H4 (cell line): Measurements from ENCODE around the gene BAIAP3. TPM values are rescaled to one million over a fixed set of nuclear protein-coding genes. Genes with fewer than 3 reads are reported as not detected.

Experiments used
- DNase-seq: peaks from one replicate; pipeline ENCODE4 v3.0.0-alpha.2; 2015; ENCODE audit warnings: low spot score
- total RNA-seq: library from RNA; depleted of rRNA; stranded (reverse); fragments of >200 nt; shearing (Covaris generic); gene quantifications from 2 replicates; pipeline ENCODE4 v1.2.3, GENCODE V29; 2014; rRNA removed

Gene BAIAP3
- total RNA-seq, 1 experiment from 2014 or later: 0.06 TPM

DNA sequence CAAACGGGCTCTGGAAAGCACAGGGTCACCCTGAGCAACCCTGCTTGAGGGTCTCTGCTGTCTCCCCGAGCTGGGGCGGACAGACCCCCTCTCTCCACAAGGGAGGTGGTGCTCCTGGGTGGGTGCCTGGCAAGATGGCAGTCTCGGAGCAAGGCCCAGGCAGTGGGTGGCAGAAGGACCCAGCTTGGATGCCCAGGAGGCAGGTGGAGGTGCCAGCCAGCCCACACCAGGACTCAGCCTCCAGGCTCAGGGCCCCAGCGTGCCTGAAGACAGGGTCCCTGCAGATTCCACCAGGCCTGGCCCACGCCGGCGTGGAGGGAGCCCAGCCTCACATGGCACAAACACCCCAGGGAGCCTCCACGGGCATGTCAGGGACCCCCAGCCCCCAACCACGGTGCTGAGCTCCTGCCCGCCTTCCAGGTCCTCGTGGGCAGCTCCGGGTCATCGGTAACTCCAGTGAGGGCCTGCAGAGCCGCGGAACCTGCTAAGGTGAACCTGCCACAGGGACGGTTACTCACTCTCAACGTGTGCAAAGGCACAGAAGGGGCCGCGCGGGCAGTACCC is 60.2 kb downstream of the BAIAP3 start:
- DNase-seq: no peak

DNA sequence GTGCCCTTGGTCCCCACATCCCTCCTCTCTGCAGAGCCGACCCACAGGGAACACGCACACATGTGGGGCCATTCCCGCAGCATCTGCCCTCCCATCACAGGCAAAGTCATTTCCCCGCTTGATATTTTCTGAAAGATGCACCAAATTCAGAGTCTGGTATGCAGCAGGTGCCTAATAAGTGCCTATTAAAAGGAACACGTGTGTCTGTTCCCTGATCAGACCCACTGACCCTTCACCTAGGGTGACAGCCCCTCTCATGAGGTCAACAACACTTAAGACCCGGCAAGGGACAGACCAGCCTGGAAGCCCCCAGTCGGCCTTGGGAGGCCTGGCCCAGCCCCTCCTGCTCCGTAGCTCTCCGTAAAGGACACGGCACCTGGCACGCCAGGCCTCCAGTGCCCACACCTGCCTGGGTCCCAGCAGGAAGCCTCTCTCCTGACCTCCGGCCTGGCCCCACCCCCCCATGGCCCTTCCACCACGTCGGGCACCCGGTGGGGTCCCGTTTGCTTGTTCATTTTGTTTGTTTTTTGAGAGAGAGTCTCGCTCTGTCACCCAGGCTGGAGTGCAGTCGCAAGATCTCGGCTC is 61.0 kb downstream of the BAIAP3 start:
- DNase-seq: no peak

DNA sequence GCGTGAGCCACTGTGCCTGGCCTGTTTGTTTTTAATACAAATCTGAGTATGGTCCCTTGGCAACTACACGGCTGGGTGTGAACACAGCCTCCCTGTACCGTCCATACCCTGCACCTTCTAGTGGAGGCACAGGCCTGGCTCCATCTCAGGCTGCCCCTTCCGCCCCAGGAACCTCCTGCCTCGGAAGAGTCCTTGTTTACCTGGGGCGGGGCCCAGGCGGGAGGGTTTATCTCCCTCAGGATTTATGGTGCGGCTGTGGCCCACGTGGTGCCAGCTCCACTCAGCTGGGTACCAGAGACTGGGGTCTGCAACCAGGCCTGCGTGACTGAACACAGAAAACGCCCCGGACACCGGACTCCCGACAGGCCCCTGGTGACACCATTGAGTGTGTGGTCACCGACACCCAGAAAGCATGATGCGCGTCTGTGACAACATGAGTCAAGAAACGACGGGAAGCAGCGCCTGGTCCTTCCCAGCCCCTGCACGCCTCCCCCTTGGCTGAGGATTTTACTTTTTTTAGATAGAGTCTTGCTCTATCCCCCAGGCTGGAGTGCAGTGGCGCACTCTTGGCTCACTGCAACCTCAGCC is 62.1 kb downstream of the BAIAP3 start:
- DNase-seq: no peak

DNA sequence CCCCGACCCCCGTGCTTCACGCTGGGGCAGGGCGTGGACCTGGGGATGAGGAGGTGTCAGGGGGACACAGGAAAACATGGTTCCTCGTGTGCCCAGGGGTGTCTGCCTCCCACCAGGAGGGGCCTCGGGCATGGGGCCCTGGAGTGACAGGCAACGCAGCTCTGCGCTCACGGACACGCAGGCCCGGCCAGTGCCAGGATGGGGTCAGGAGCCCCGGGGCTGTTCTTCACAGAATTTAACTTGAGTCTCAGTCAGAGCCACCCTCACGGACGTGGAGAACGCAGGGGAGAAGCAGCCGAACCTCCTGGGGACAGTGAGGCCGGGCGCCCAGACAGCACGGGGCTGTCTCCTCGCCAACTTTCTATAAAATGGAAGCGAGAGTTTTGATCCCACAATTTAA is 64.3 kb downstream of the BAIAP3 start:
- no peak for DNase-seq

DNA sequence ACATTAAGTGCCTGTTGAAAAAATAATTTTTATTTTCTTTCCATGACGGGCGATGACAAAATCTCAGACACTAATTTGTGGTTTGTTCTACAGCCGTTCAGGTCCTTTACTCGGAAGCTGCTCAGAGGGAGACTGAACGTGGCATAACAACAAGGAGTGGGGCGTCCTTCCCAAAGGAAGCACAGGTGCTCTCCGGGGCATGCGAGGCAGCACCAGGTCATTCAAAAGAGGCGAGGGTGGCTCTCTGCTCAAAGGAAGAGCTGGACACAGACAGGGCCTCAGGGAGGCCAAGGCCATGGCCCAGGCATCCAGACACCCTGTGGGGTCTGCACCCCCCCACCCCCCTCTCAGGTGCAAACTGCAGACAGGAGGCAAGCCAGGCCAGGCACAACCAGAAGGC is 64.9 kb downstream of the BAIAP3 start:
- DNase-seq: no peak

Other genes with a start within 250 kb of the BAIAP3 start
- not detected in 2 replicates for gene C1QTNF8, start 237.4 kb upstream of the BAIAP3 start, total RNA-seq
- gene CACNA1H, start 180.5 kb upstream of the BAIAP3 start, total RNA-seq: 1.4 and 2.0 TPM in 2 replicates
- gene TPSG1, start 108.4 kb upstream of the BAIAP3 start, total RNA-seq: 0.88 and 1.1 TPM in 2 replicates
- gene TPSB2, start 103.5 kb upstream of the BAIAP3 start, total RNA-seq: 0.17 TPM in 1 of 2 replicates, not detected in the other
- not detected in 2 replicates for gene TPSAB1, start 92.9 kb upstream of the BAIAP3 start, total RNA-seq
- gene TPSD1, start 77.6 kb upstream of the BAIAP3 start, total RNA-seq: not detected in 2 replicates
- 77.4 and 121 TPM in 2 replicates for gene UBE2I, start 24.0 kb upstream of the BAIAP3 start, total RNA-seq
- 41.5 and 53.8 TPM in 2 replicates for gene TSR3, start 18.2 kb downstream of the BAIAP3 start, total RNA-seq
- gene GNPTG, start 18.3 kb downstream of the BAIAP3 start, total RNA-seq: 27.9 and 37.1 TPM in 2 replicates
- gene UNKL, start 81.1 kb downstream of the BAIAP3 start, total RNA-seq: 12.4 and 14.4 TPM in 2 replicates
- 24.8 and 40.7 TPM in 2 replicates for gene UQCC4, start 87.1 kb downstream of the BAIAP3 start, total RNA-seq
- not detected in 2 replicates for gene PERCC1, start 97.4 kb downstream of the BAIAP3 start, total RNA-seq
- gene CCDC154, start 110.9 kb downstream of the BAIAP3 start, total RNA-seq: not detected in 2 replicates
- 16.0 and 21.0 TPM in 2 replicates for gene CLCN7, start 141.4 kb downstream of the BAIAP3 start, total RNA-seq
- not detected in 2 replicates for gene PTX4, start 155.3 kb downstream of the BAIAP3 start, total RNA-seq
- gene TELO2, start 159.7 kb downstream of the BAIAP3 start, total RNA-seq: 3.6 and 4.8 TPM in 2 replicates
- not detected in 2 replicates for gene TMEM204, start 200.0 kb downstream of the BAIAP3 start, total RNA-seq